GM19397 (cell line): ENCODE results near the gene COX7A2.

Experiments used
- ATAC-seq: cut with Tn5 transposase; IDR thresholded peaks from one replicate; pipeline ENCODE4 v1.9.1; 2021; ENCODE audit warnings: mild to moderate bottlenecking, moderate library complexity; ENCODE audit not compliant: unreplicated experiment

Gene COX7A2

GRCh38 chr6:75222261-75222660 lies 21.3 kb downstream of the COX7A2 start:
- ATAC-seq, result no peak

DNA sequence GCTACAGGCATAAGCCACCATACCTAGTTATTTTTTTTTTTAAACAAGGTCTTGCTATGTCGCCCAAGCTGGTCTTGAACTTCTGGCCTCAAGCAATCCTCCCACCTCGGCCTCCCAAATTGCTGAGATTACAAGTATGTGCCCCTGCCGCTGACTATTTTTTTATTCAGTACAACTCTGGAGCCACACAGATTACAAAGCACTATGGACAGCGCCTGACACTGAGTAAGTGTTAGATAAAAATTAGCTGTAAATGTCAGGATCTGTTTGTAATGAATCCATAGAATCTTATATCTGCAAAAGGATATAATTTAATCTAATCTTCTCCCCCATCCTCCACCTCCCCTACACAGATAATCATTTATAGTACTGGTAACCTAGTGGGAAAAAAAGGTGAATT lies 22.5 kb downstream of the COX7A2 start:
- ATAC-seq, result no peak

- no peak for ATAC-seq
Observed at GRCh38 chr6:75220357-75220756, 23.2 kb downstream of the COX7A2 start.

DNA sequence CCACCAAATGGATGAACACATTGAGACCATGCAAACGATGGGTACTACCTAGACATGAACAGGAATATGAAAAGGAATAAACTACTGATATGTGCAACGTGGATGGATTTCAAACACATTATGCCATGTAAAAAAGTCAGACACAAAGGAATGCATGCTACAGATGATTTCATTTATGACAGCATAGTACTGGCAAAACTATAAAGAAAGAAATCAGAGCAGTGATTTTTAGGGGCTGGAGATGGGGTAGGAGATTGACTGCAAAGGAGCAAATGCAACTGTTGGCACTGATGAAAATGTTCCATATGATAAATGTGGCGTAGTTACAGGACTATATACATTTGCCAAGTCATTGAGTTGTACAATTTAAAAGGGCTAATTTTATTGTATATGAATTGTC lies 24.3 kb downstream of the COX7A2 start:
- ATAC-seq, result no peak

- no peak for ATAC-seq
Observed at GRCh38 chr6:75217193-75217592, 26.4 kb downstream of the COX7A2 start.

DNA sequence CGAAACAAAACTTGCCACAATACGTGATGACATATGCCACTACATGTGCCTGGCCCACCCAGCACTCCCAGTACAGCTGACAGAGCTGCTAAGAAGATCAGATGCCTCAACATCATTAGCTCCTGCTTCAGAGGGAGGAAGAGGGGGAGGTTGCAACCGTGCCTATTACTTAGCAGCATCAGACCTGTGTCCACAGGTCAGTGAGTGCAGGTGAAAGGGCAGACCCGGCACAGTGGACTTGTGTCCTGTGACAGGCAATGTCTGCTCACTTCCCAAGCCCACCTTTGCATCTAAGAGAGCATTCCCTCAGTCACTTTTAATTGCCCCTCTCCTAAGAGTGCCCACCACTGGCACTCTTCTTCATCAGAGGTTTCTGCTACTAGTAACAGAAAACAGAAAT lies 28.3 kb downstream of the COX7A2 start:
- ATAC-seq, result no peak

- no peak for ATAC-seq
Observed at GRCh38 chr6:75213732-75214131, 29.9 kb downstream of the COX7A2 start.

DNA sequence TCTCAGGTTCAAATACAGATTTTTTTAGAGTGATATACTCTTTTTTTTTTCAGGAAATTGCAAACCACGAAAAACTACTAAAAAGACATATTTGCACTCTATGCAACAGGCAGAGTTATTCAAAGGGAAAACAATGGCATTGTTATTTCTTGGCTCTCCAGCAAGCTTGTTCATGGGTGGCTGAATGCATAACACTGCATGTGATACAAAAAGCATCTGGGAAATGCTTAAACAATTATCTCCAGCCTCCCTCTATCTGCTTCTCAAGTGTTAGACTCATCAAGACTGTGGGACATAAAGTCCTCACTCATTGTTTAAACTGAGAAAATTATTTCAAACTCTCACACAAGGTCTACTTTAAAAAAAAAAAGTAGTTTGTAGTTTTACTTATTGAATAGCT lies 30.5 kb downstream of the COX7A2 start:
- ATAC-seq, result no peak

GRCh38 chr6:75211920-75212590 lies 31.5 kb downstream of the COX7A2 start:
- ATAC-seq, result no peak

- no peak for ATAC-seq
Observed at GRCh38 chr6:75210885-75211739, 32.5 kb downstream of the COX7A2 start.

DNA sequence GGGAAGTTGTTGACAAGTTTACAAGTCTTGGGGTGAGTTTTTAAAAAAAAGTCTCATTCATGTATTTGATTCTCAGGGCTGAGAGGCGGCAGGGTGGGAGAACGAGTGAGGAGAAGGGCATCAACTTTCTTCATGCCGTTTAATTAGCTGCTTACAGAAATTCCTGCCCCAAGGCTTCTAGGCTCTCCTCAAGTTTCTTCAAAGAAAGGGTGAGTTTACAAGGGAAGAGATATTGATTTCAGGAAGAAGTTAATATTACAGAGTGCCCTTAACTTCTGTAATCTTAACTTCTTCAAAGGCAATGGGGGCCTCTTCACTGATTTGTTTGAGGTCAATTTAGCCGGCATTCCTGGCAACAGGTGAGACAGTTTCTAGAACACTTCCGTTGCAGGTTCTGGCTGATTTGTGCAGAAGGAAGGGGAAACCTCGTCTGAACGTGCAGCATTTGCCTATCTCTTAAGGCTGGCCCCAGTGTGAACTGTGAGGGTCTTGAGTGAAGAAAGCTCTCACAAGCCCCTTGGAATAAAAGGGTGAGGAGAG lies 34.3 kb downstream of the COX7A2 start:
- no peak for ATAC-seq

DNA sequence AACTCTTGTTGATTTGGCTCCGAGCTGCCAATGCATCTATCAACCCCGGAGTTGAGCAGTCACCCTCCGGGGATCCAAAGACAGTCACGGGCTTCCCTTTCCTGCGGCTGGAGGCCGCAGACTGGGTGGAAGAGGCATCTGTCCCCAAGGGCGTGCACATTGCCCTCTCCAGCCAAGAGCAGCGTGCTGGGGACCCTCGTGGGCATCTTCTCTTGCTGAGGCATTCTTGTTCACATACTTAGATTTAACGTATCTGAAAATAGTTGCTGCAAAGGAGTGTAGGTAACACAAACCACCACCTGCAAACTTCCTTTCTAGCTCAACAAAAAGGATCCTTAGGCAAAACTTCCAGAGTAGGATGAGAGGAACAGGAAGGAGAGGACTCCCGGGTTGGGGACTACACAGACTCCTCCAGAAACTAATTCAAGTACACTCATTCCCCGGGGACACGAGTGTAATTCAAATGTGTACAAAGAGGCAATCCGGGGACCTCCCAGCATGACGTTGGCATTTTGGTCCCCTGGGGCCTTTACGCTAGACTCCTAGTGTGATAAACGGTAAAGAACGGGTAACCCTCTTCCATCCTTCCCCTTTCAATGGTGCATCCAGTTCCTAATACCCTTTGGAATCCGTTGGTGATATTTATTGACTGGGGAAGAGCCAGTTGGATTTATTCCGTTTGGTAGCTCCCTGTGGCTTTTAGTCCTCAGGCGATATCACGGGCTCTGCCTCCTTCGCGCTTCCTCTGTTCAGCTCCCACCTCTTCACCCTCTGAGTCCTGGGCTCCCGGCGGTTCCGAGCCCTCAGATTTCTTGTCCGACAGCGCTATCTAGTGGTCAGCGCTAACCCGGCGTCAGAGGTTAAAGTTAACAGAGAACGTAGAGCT lies 35.1 kb downstream of the COX7A2 start:
- peak; percentile 55 for ATAC-seq

- ATAC-seq, result no peak
Observed at GRCh38 chr6:75206576-75207342, 36.8 kb downstream of the COX7A2 start.

GRCh38 chr6:75205776-75206575 lies 37.6 kb downstream of the COX7A2 start, which contains the start of gene COL12A1:
Gene COL12A1 (minus strand): TSS chr6:75206053. CDS start chr6:75202792, 3,261 bp downstream.
- ATAC-seq, result no peak

DNA sequence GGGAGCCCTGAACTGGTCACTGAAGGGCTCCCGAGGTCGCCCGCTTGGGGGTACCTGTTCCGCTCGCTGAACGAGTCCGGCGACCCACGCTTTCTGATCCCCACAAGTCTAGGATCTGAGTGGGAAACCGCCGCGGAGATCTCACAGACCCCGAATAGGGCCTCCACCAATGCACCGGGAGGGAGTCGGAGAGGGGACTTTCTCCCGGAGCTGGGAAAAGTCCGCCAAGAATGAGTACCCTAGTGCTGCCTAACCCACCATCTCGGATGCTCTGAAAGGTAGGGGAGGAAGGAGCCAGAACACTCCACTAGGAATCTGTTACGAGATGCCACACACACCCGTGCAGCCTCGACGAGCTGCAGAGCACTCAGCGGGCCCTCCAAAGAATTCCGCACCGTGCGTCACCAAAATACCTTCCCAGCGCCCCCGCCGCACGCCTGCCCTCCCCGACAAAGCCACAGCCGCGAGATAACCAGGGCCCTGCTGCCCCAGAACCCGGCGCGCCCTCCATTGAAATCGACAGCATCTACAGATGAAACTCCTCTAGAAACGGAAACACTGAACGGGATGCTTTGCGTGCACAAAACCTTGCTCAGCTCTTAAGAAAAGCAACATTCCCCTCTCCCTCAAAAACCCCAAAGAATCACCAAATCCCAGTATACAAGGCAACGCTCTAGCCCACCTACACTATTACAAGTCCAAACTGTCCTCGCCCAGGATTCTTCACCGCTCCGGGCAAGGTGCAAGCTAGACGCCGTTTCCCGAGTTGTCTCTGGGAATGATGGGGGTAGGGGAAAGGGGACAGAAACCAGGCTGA lies 38.4 kb downstream of the COX7A2 start:
- no peak for ATAC-seq

GRCh38 chr6:75204217-75204958 lies 39.2 kb downstream of the COX7A2 start:
- no peak for ATAC-seq

DNA sequence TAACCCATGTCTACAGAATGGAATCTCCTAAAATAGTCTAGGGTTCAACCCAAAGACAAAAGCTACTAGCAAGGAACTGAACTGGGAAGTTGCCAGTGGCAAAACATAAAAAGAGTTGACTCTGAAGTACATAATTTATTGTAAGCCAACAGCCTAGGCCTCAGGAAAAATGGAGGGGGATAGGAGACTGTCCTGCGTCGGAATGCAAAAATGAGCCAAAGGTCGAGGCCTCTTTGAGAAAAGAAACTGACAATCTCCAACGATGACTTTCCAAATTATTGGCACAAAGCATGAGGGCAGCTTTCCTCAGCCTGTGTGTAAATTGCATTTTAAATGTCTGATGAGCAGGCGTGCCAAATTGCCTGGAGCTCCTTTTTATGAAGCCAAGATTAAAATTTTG lies 39.9 kb downstream of the COX7A2 start:
- no peak for ATAC-seq

DNA sequence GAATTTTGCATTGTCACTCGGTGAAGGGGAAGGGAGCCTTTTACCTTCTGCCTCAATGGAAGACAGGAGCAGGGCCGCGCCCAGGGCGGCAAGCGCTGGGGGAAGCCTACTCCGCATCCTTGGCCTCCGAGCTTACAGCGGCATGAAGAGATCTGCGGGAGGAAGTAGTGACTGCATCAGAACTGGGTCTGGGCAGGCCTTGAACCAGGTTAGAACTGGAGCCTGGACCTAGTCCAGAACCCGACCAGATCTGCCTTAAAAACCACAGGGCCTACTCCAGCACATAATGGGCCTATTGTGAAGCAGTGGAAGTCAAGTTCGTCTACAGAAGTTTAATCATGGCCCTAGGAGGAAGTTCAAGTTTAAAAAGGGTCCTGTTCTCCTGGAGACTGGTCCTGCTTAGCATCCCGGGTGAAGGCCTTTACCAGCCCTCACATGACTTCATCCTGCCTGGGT lies 40.9 kb downstream of the COX7A2 start:
- ATAC-seq, result no peak
